MCF 10A (cell line): ENCODE measurements around the gene IL10RB. TPM values are rescaled to one million over a fixed set of nuclear protein-coding genes. Genes with fewer than 3 reads are reported as not detected.

ENCODE experiments used
- BruUV-seq: library from RNA; stranded (reverse); fragments of 400-500 nt; replicated peaks from 2 replicates; lab custom pipeline; 2021; lab: Mats Ljungman, UMichigan
- CTCF ChIA-PET: fragments of 300-600 bp; sonication (Branson Sonifier 250); formaldehyde crosslinking; extraction: SDS; loops from one replicate; lab custom pipeline; 2021; ENCODE audit warnings: antibody characterized with exemption, inconsistent platforms; lab: Yijun Ruan, JAX
- POLR2A ChIA-PET: fragments of 300-600, 350-650 bp; sonication (Branson Sonifier 250); formaldehyde crosslinking; extraction: SDS; loops from one replicate; lab custom pipeline; 2020; ENCODE audit warnings: antibody characterized with exemption, inconsistent platforms; lab: Yijun Ruan, JAX
- DNase-seq: peaks from one replicate; pipeline ENCODE4 v3.0.0-alpha.2; 2018; ENCODE audit not compliant: unreplicated experiment
- H3K27ac Mint-ChIP-seq: one replicate; pipeline ENCODE4 v1.8.0; 2022; ENCODE audit warnings: mild to moderate bottlenecking, low read depth, mixed read lengths; ENCODE audit not compliant: unreplicated experiment
- H3K27me3 Mint-ChIP-seq: one replicate; pipeline ENCODE4 v1.8.0; 2022; ENCODE audit warnings: mixed read lengths; ENCODE audit not compliant: insufficient read depth, unreplicated experiment
- H3K36me3 Mint-ChIP-seq: one replicate; pipeline ENCODE4 v1.8.0; 2022; ENCODE audit warnings: mild to moderate bottlenecking, moderate library complexity, mixed read lengths; ENCODE audit not compliant: insufficient read depth, unreplicated experiment
- H3K4me1 Mint-ChIP-seq: one replicate; pipeline ENCODE4 v1.8.0; 2022; ENCODE audit warnings: mixed read lengths; ENCODE audit not compliant: insufficient read depth, unreplicated experiment
- H3K4me3 Mint-ChIP-seq: one replicate; pipeline ENCODE4 v1.8.0; 2022; ENCODE audit warnings: mild to moderate bottlenecking, moderate library complexity, mixed read lengths; ENCODE audit not compliant: unreplicated experiment
- H3K9me3 Mint-ChIP-seq: one replicate; pipeline ENCODE4 v1.8.0; 2022; ENCODE audit warnings: mixed read lengths; ENCODE audit not compliant: unreplicated experiment
- CTCF ChIP-seq: fragments of 200-600 bp; IDR thresholded peaks from one replicate; pipeline ENCODE4 v1.8.0; 2022; ENCODE audit warnings: antibody characterized with exemption, mild to moderate bottlenecking; ENCODE audit not compliant: unreplicated experiment
- intact Hi-C: fragments of 100-400 bp; cut with micrococcal nuclease; formaldehyde crosslinking; loops from 2 replicates; pipeline ENCODE4 v1.14.1; 2022
- total RNA-seq: library from RNA; stranded (reverse); gene quantifications from 2 replicates; pipeline ENCODE4 v1.2.3, GENCODE V29; 2022

IL10RB gene
- total RNA-seq, 1 experiment from 2014 or later, result 23.2 TPM

- BruUV-seq, result no TSS peak
- no peak for TF ChIP-seq CTCF
- Mint-ChIP-seq H3K36me3 (peaks cover 40% of the 10 kb centered on the region), H3K27ac (no peak overlapping the region), H3K4me3 (no peak overlapping the region), H3K4me1 (peaks cover 10% of the 10 kb centered on the region), H3K27me3 (no peaks in the 10 kb centered on the region), H3K9me3 (no peaks in the 10 kb centered on the region)
- CTCF ChIA-PET, result interaction anchor here (1.0 kb wide), 1 partner anchor 19 kb away, joined by 3 read pairs; no protein-coding TSS in a partner anchor
- intact Hi-C loops, result no loop called here
- DNase-seq, result no peak
- POLR2A ChIA-PET, result interaction anchor here (0.6 kb wide), 1 partner anchor 330 kb away, joined by 4 read pairs; no protein-coding TSS in a partner anchor
These were observed 11.4 kb upstream of the IL10RB start for GRCh38 chr21:33254766-33255165.

GRCh38 chr21:33255404-33255803 is 10.8 kb upstream of the IL10RB start:
- no TSS peak for BruUV-seq
- peaks cover 34% of the 10 kb centered on the region for H3K36me3 Mint-ChIP-seq
- CTCF ChIA-PET, result interaction anchor here (0.6 to 1.0 kb wide), 2 partner anchors 20 to 587 kb away, joined by 3 read pairs; no protein-coding TSS in a partner anchor

GRCh38 chr21:33256019-33256418 is 10.1 kb upstream of the IL10RB start:
- intact Hi-C loops, result no loop called here
- Mint-ChIP-seq H3K4me3 (no peak overlapping the region), H3K36me3 (peaks cover 28% of the 10 kb centered on the region), H3K9me3 (no peaks in the 10 kb centered on the region), H3K27me3 (no peaks in the 10 kb centered on the region), H3K27ac (no peak overlapping the region), H3K4me1 (peaks cover 10% of the 10 kb centered on the region)
- no peak for DNase-seq
- ChIA-PET POLR2A (interaction anchor here (1.5 kb wide), 1 partner anchor 10 kb away, joined by 3 read pairs; the partner anchor contains the start of gene IL10RB), CTCF (interaction anchor here (0.6 kb wide), 1 partner anchor 587 kb away, joined by 3 read pairs; no protein-coding TSS in a partner anchor)
- TF ChIP-seq CTCF, result no peak
- no TSS peak for BruUV-seq

More at GRCh38 chr21:33255404-33255803, 10.8 kb upstream of the IL10RB start:
- intact Hi-C loops, result no loop called here
- Mint-ChIP-seq H3K27ac (no peak overlapping the region), H3K9me3 (no peaks in the 10 kb centered on the region), H3K27me3 (no peaks in the 10 kb centered on the region), H3K4me3 (no peak overlapping the region), H3K4me1 (peaks cover 10% of the 10 kb centered on the region)
- POLR2A ChIA-PET, result no interaction called here
- DNase-seq, result no peak
- no peak for TF ChIP-seq CTCF

- intact Hi-C loops, result no loop called here
- no peak for TF ChIP-seq CTCF
- Mint-ChIP-seq H3K27ac (no peak overlapping the region), H3K36me3 (peaks cover 21% of the 10 kb centered on the region), H3K9me3 (no peaks in the 10 kb centered on the region), H3K27me3 (no peaks in the 10 kb centered on the region), H3K4me1 (peaks cover 10% of the 10 kb centered on the region), H3K4me3 (no peak overlapping the region)
- CTCF ChIA-PET, result no interaction called here
- no peak for DNase-seq
- POLR2A ChIA-PET, result interaction anchor here (0.6 to 1.5 kb wide), 4 partner anchors 9 to 29 kb away, joined by 3 read pairs; partner anchors contain the start of gene IL10RB
- no TSS peak for BruUV-seq
These were observed 8.9 kb upstream of the IL10RB start for GRCh38 chr21:33257094-33257803.
